K562 (cell line): ENCODE data around the gene DEDD. TPM values are rescaled to one million over a fixed set of nuclear protein-coding genes. Genes with fewer than 3 reads are reported as not detected.

Source experiments
- AFF1 ChIP-seq, 2 experiments: fragments of 450-650 bp; IDR thresholded peaks; 2 replicates each; pipeline ENCODE4 v1.6.1; 2018; ENCODE audit warnings: mild to moderate bottlenecking in 2 of 2, low read depth in 1 of 2; ENCODE audit not compliant: partially characterized antibody in 2 of 2
- KLF16 ChIP-seq: IDR thresholded peaks from 2 replicates; pipeline ENCODE4 v1.6.1; 2016; ENCODE audit warnings: antibody characterized with exemption
- MXD1 ChIP-seq: fragments of 250-450 bp; sonication (Bioruptor Pico); IDR thresholded peaks from 2 replicates; pipeline ENCODE4 v1.8.0; 2021; ENCODE audit warnings: borderline replicate concordance, mild to moderate bottlenecking, moderate library complexity; ENCODE audit not compliant: poor library complexity, severe bottlenecking
- TCF3 ChIP-seq: sonication (generic); formaldehyde crosslinking; IDR thresholded peaks from 2 replicates; pipeline ENCODE4 v1.4.0; 2020; ENCODE audit warnings: mild to moderate bottlenecking, missing genetic modification reagents
- TRIM28 ChIP-seq: fragments of 450-650 bp; IDR thresholded peaks from 2 replicates; pipeline ENCODE4 v1.6.1; 2017
- ZBTB40 ChIP-seq, 2 experiments: fragments of 450-650 bp in 1 of 2; sonication (generic) in 1 of 2; formaldehyde crosslinking in 1 of 2; IDR thresholded peaks; 2 replicates each; pipeline versions ENCODE4 v1.7.1 to v1.9.0; 2016 to 2022; ENCODE audit warnings: inconsistent platforms in 1 of 2, mild to moderate bottlenecking in 1 of 2, missing genetic modification reagents in 1 of 2
- ZEB2 ChIP-seq: fragments of 450-650 bp; IDR thresholded peaks from 2 replicates; pipeline ENCODE4 v1.6.1; 2016
- ZNF76 ChIP-seq: fragments of 250-450 bp; sonication (Bioruptor Pico); IDR thresholded peaks from 2 replicates; pipeline ENCODE4 v1.4.0; 2020; ENCODE audit warnings: mild to moderate bottlenecking, moderate library complexity, borderline replicate concordance
- polyA plus RNA-seq, 8 experiments: library from polyadenylated mRNA; depleted of rRNA in 4 of 8; stranded (reverse) in 5 of 8; unstranded in 3 of 8; fragments of >200 nt; fragmentation: Nextera tagmentation in 2 of 8; fragmentation: Illumina TruSeq in 1 of 8; extraction: Ambion mirVana in 2 of 8; extraction: Trizol in 1 of 8; gene quantifications; 2 replicates each; pipeline versions ENCODE4 v1.2.1 to v1.2.3, GENCODE V29; 2011 to 2014; ENCODE audit warnings: inconsistent platforms in 1 of 8, missing spikeins in 1 of 8
- total RNA-seq, 7 experiments: library from RNA; depleted of rRNA in 6 of 7; stranded (reverse); fragments of >200 nt in 6 of 7; fragmentation: Illumina TruSeq in 2 of 7; extraction: Trizol in 2 of 7; gene quantifications; 2 replicates each; pipeline versions ENCODE4 v1.2.1 to v1.2.3, GENCODE V29; 2011 to 2021; ENCODE audit warnings: low replicate concordance in 1 of 7
- TF ChIP-seq, protein P1 (sequence below): sonication (generic); formaldehyde crosslinking; IDR thresholded peaks from 2 replicates; pipeline ENCODE4 v1.8.0; 2022; ENCODE audit warnings: missing genetic modification reagents, mild to moderate bottlenecking, borderline replicate concordance

DEDD gene
- total and polyA plus RNA-seq, 9 of the 15 experiments (the other 6 are each of a cell fraction or from before 2014, with no cell fraction given): 11.6 to 41.0 (median 16.8) TPM

DNA sequence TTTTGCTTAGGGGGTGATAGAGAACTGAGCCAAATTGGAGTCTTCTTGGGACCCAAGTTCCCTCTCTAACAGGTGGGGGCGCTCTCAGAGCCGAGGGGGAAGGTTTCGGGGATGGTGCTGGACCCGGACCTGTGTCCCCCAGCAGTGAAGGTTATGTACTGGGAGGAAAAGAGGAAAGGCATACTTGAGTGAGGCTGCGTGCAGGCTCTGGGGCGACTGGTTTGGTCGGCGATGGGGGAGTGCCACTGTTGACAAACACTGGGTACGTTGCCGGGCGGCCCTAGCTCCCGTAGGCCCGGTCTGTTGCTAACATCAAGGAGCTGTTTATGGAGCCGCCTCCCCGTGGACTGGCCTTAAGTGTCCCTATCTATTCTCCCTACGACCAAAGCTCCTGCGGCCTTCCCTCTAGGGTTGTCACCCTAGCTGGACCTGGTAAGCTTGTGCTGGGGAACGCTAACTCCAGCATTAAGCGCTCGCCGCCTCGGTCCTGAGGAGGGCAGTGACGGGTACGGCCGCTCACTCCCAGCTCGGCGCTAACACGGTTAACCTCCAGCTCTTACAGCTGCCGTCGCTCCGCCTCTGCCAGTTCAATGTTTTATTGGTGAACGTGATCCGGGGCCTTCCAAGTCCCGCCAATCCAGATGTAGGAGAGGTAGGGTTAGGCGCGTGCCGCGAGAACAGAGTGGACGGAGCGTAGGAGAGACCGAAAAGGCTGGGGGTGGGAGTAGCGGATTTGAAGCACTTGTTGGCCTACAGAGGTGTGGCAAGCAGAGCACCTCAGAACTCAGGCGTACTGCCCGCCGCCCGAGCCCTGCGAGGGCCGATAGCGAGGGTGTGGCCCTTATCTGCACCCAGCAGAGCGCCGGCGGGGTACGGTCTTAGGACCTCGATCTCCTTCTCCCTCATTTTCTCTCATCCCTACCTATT, 33.5 kb upstream of the DEDD start, which contains the start of gene PPOX (continued):
- TF ChIP-seq ZBTB40 (IDR thresholded peaks at IDR 0.05): peak; percentile 20; the same call in 1 of the 2 replicates
- TF ChIP-seq ZBTB40 (CRISPR knock-in tag; IDR thresholded peaks at IDR 0.05): no peak
- TF ChIP-seq, protein P1, sequence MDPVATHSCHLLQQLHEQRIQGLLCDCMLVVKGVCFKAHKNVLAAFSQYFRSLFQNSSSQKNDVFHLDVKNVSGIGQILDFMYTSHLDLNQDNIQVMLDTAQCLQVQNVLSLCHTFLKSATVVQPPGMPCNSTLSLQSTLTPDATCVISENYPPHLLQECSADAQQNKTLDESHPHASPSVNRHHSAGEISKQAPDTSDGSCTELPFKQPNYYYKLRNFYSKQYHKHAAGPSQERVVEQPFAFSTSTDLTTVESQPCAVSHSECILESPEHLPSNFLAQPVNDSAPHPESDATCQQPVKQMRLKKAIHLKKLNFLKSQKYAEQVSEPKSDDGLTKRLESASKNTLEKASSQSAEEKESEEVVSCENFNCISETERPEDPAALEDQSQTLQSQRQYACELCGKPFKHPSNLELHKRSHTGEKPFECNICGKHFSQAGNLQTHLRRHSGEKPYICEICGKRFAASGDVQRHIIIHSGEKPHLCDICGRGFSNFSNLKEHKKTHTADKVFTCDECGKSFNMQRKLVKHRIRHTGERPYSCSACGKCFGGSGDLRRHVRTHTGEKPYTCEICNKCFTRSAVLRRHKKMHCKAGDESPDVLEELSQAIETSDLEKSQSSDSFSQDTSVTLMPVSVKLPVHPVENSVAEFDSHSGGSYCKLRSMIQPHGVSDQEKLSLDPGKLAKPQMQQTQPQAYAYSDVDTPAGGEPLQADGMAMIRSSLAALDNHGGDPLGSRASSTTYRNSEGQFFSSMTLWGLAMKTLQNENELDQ (CRISPR knock-in tag): no peak
- TF ChIP-seq TRIM28: 0 out of 2 replicates have a peak, but pooled peaks have one; percentile 43
- TF ChIP-seq KLF16: peak; percentile 97
- TF ChIP-seq MXD1 (CRISPR knock-in tag): no peak
- no peak for TF ChIP-seq ZNF76 (CRISPR knock-in tag)
- TF ChIP-seq AFF1 (IDR thresholded peaks at IDR 0.05; ENCODE audit: low read depth in 1 of 2, partially characterized antibody in 2 of 2): peak in 1 of 2 experiments; percentile 11
- TF ChIP-seq ZEB2: peak; percentile 87
- TF ChIP-seq TCF3 (CRISPR knock-in tag): peak; percentile 100
